Measurements from ENCODE around the gene CUL9. TPM values are rescaled to one million over a fixed set of nuclear protein-coding genes. Genes with fewer than 3 reads are reported as not detected.

CUL9 gene
- polyA plus RNA-seq, 1 donor (not counting 4 experiments of a cell fraction or from before 2014, with no cell fraction given) = 21.6 TPM

DNA sequence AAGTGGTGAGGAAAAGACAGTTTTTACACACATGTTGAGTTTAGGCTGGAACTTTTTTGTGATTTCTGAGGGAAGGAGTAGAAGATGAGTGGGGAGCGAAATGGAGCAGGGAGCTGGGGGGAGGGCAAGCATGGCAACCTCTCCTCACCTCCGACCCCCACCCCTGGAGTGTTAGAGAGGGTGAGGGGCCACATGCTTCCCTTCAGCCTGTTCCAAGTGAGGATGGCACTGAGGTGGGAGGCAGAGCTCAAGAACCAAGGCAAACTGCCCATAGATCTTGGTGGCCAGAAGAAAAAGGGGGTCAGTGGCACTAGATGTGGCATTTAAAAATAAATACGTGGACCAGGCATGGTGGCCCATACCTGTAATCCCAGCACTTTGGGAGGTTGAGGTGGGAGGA, 66.1 kb downstream of the CUL9 start:
- Histone ChIP-seq H3K79me2 (ENCODE audit: control insufficient read depth, insufficient read depth, low read length) (no peaks in the 10 kb centered on the region), H3K4me3 (ENCODE audit: control insufficient read depth in 2 of 3, extremely low read depth in 1 of 3, insufficient read depth in 2 of 3, low read depth in 1 of 3, low read length in 3 of 3) (no peak overlapping the region), H3K36me3 (ENCODE audit: control insufficient read depth in 2 of 2, extremely low read depth in 1 of 2, insufficient read depth in 2 of 2, low read length in 2 of 2) (no peaks in the 10 kb centered on the region), H3K9me3 (ENCODE audit: control insufficient read depth, low read depth, low read length) (no peaks in the 10 kb centered on the region), H3K27ac (ENCODE audit: control insufficient read depth, insufficient read depth, low read length) (no peak overlapping the region), H3K4me1 (ENCODE audit: control insufficient read depth, extremely low read depth, insufficient read depth, low read length) (no peaks in the 10 kb centered on the region), H3K4me2 (ENCODE audit: control insufficient read depth, extremely low read depth, insufficient read depth, low read depth, low read length) (no peak overlapping the region), H2AFZ (ENCODE audit: control insufficient read depth, low read length) (no peak overlapping the region), H3K27me3 (ENCODE audit: control insufficient read depth, extremely low read depth, insufficient read depth, low read length) (peaks cover 78% of the 10 kb centered on the region), H4K20me1 (ENCODE audit: control insufficient read depth, extremely low read depth, insufficient read depth, low read length) (no peaks in the 10 kb centered on the region), H3K9ac (ENCODE audit: control insufficient read depth, extremely low read depth, insufficient read depth, low read length) (no peak overlapping the region), H3K9me1 (ENCODE audit: control insufficient read depth, extremely low read depth, insufficient read depth, low read length) (no peaks in the 10 kb centered on the region)
- dilution Hi-C loops (cut with MboI; ENCODE audit: extremely low pct_ligation_motif_present, low sequenced_read_pairs) = no loop called here
- TF ChIP-seq EZH2 (IDR thresholded peaks at IDR 0.05; ENCODE audit: low read length) = no peak
- TF ChIP-seq, protein P1, sequence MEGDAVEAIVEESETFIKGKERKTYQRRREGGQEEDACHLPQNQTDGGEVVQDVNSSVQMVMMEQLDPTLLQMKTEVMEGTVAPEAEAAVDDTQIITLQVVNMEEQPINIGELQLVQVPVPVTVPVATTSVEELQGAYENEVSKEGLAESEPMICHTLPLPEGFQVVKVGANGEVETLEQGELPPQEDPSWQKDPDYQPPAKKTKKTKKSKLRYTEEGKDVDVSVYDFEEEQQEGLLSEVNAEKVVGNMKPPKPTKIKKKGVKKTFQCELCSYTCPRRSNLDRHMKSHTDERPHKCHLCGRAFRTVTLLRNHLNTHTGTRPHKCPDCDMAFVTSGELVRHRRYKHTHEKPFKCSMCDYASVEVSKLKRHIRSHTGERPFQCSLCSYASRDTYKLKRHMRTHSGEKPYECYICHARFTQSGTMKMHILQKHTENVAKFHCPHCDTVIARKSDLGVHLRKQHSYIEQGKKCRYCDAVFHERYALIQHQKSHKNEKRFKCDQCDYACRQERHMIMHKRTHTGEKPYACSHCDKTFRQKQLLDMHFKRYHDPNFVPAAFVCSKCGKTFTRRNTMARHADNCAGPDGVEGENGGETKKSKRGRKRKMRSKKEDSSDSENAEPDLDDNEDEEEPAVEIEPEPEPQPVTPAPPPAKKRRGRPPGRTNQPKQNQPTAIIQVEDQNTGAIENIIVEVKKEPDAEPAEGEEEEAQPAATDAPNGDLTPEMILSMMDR (optimal IDR thresholded peaks at IDR 0.05 in 1 of 3, IDR thresholded peaks at IDR 0.05 in 1 of 3, conservative IDR thresholded peaks at IDR 0.05 in 1 of 3; ENCODE audit: extremely low read depth in 1 of 3, insufficient read depth in 2 of 3, low read length in 3 of 3) = no peak
- DNase-seq (ENCODE audit: low read depth, low spot score) (no peak), FAIRE-seq (no peak)

DNA sequence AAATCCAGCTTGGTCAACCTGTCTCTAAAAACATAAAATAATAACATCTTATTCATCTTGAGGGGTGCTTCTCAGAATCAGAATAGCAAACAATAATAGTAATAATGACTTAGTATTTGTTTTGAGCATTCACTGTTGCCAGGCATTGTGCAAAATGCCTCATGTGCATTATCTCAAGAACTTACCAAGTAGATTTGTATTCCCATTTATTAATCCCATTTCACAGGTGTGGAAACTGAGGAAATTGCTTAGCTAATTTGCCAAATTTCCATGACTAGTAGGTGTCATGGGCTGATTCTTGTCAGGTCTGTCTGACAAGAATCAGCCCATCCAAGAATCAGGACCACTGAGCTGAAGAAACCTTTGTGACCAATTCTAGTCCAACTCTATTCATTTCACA, 66.8 kb downstream of the CUL9 start:
- no peak overlapping the region for H3K4me3 ChIP-seq (ENCODE audit: control insufficient read depth in 2 of 3, extremely low read depth in 1 of 3, insufficient read depth in 2 of 3, low read depth in 1 of 3, low read length in 3 of 3)
- H3K27me3 ChIP-seq (ENCODE audit: control insufficient read depth, extremely low read depth, insufficient read depth, low read length) = peaks cover 73% of the 10 kb centered on the region
- TF ChIP-seq, protein P1 (optimal IDR thresholded peaks at IDR 0.05 in 1 of 3, IDR thresholded peaks at IDR 0.05 in 1 of 3, conservative IDR thresholded peaks at IDR 0.05 in 1 of 3; ENCODE audit: extremely low read depth in 1 of 3, insufficient read depth in 2 of 3, low read length in 3 of 3) = no peak
- TF ChIP-seq EZH2 (IDR thresholded peaks at IDR 0.05; ENCODE audit: low read length) = no peak
- FAIRE-seq (no peak), DNase-seq (ENCODE audit: low read depth, low spot score) (no peak)
- H3K4me2 ChIP-seq (ENCODE audit: control insufficient read depth, extremely low read depth, insufficient read depth, low read depth, low read length) = no peak overlapping the region
- no peaks in the 10 kb centered on the region for H3K4me1 ChIP-seq (ENCODE audit: control insufficient read depth, extremely low read depth, insufficient read depth, low read length)
- no peaks in the 10 kb centered on the region for H3K36me3 ChIP-seq (ENCODE audit: control insufficient read depth in 2 of 2, extremely low read depth in 1 of 2, insufficient read depth in 2 of 2, low read length in 2 of 2)
- H3K79me2 ChIP-seq (ENCODE audit: control insufficient read depth, insufficient read depth, low read length) = no peaks in the 10 kb centered on the region
- H3K9me3 ChIP-seq (ENCODE audit: control insufficient read depth, low read depth, low read length) = no peaks in the 10 kb centered on the region
- H3K9me1 ChIP-seq (ENCODE audit: control insufficient read depth, extremely low read depth, insufficient read depth, low read length) = no peaks in the 10 kb centered on the region
- no peak overlapping the region for H3K9ac ChIP-seq (ENCODE audit: control insufficient read depth, extremely low read depth, insufficient read depth, low read length)
- no peaks in the 10 kb centered on the region for H4K20me1 ChIP-seq (ENCODE audit: control insufficient read depth, extremely low read depth, insufficient read depth, low read length)
- dilution Hi-C loops (cut with MboI; ENCODE audit: extremely low pct_ligation_motif_present, low sequenced_read_pairs) = no loop called here
- no peak overlapping the region for H2AFZ ChIP-seq (ENCODE audit: control insufficient read depth, low read length)
- no peak overlapping the region for H3K27ac ChIP-seq (ENCODE audit: control insufficient read depth, insufficient read depth, low read length)
